Measurements from ENCODE around the gene SPATC1L. TPM values are rescaled to one million over a fixed set of nuclear protein-coding genes. Genes with fewer than 3 reads are reported as not detected.

Gene SPATC1L
- total RNA-seq, 1 donor from 2014 or later: 6.1 TPM

- DNase-seq: no peak
These were observed 65.7 kb downstream of the SPATC1L start for GRCh38 chr21:46118316-46119143.

- no peak for DNase-seq
These were observed 66.5 kb downstream of the SPATC1L start for GRCh38 chr21:46117586-46118315.

- DNase-seq: no peak
These were observed 67.3 kb downstream of the SPATC1L start for GRCh38 chr21:46116776-46117585.

- no peak for DNase-seq
These were observed 68.0 kb downstream of the SPATC1L start for GRCh38 chr21:46116189-46116775.

- DNase-seq: no peak
These were observed 68.6 kb downstream of the SPATC1L start for GRCh38 chr21:46115441-46116188.

GRCh38 chr21:46114963-46115362, 69.3 kb downstream of the SPATC1L start:
- DNase-seq: no peak

- DNase-seq: no peak
These were observed 70.6 kb downstream of the SPATC1L start for GRCh38 chr21:46113497-46114176.

- no peak for DNase-seq
These were observed 71.5 kb downstream of the SPATC1L start for GRCh38 chr21:46112725-46113215.

- no peak for DNase-seq
These were observed 72.2 kb downstream of the SPATC1L start for GRCh38 chr21:46111857-46112724.

GRCh38 chr21:46111193-46111571, 73.1 kb downstream of the SPATC1L start:
- no peak for DNase-seq

Other genes starting within 250 kb of the SPATC1L start
- gene COL6A1, start 202.7 kb downstream of the SPATC1L start, total RNA-seq: 8.5 and 32.7 TPM in 2 replicates
- 17.5 and 24.0 TPM in 2 replicates for gene COL6A2, start 86.3 kb downstream of the SPATC1L start, total RNA-seq
- gene FTCD, start 28.9 kb downstream of the SPATC1L start, total RNA-seq: 0.05 and 0.17 TPM in 2 replicates
- 85.3 and 134 TPM in 2 replicates for gene LSS, start 44.3 kb upstream of the SPATC1L start, total RNA-seq
- 97.7 and 121 TPM in 2 replicates for gene MCM3AP, start 101.2 kb upstream of the SPATC1L start, total RNA-seq
- 10.6 and 12.9 TPM in 2 replicates for gene YBEY, start 101.9 kb upstream of the SPATC1L start, total RNA-seq
- 3.1 and 6.7 TPM in 2 replicates for gene C21orf58, start 139.4 kb upstream of the SPATC1L start, total RNA-seq
- 20.9 and 40.8 TPM in 2 replicates for gene PCNT, start 139.7 kb upstream of the SPATC1L start, total RNA-seq

All from dermis blood vessel endothelial cell (primary cell).